WTC11 (cell line): Measurements from ENCODE around the gene KCNN1. TPM values are rescaled to one million over a fixed set of nuclear protein-coding genes. Genes with fewer than 3 reads are reported as not detected.

Experiments used
- CREM ChIP-seq: sonication (generic); formaldehyde crosslinking; IDR thresholded peaks from 2 replicates; pipeline ENCODE4 v1.8.1; 2022; ENCODE audit warnings: mild to moderate bottlenecking, missing genetic modification reagents, moderate library complexity
- ETV6 ChIP-seq: sonication (generic); formaldehyde crosslinking; IDR thresholded peaks from 2 replicates; pipeline ENCODE4 v1.8.1; 2022; ENCODE audit warnings: mild to moderate bottlenecking, missing genetic modification reagents
- FOXK1 ChIP-seq: sonication (generic); formaldehyde crosslinking; IDR thresholded peaks from 2 replicates; pipeline ENCODE4 v1.8.0; 2022; ENCODE audit warnings: mild to moderate bottlenecking, moderate library complexity, missing genetic modification reagents
- GABPB1 ChIP-seq: sonication (generic); formaldehyde crosslinking; IDR thresholded peaks from 2 replicates; pipeline ENCODE4 v1.8.1; 2023; ENCODE audit warnings: mild to moderate bottlenecking, missing genetic modification reagents
- HMGA2 ChIP-seq: fragments of 250-450 bp; sonication (Bioruptor Pico); IDR thresholded peaks from 2 replicates; pipeline ENCODE4 v1.4.0; 2021; ENCODE audit warnings: mild to moderate bottlenecking, moderate library complexity
- JAZF1 ChIP-seq: fragments of 250-450 bp; sonication (Bioruptor Pico); IDR thresholded peaks from 2 replicates; pipeline ENCODE4 v1.9.0; 2021; ENCODE audit warnings: moderate library complexity, mild to moderate bottlenecking, inconsistent platforms
- MYBL2 ChIP-seq: sonication (generic); formaldehyde crosslinking; IDR thresholded peaks from 2 replicates; pipeline ENCODE4 v1.8.1; 2023; ENCODE audit warnings: mild to moderate bottlenecking, moderate library complexity, missing genetic modification reagents
- RELA ChIP-seq: sonication (generic); formaldehyde crosslinking; IDR thresholded peaks from 2 replicates; pipeline ENCODE4 v1.8.1; 2022; ENCODE audit warnings: missing genetic modification reagents, mild to moderate bottlenecking, borderline replicate concordance
- SMAD4 ChIP-seq: sonication (generic); formaldehyde crosslinking; IDR thresholded peaks from 2 replicates; pipeline ENCODE4 v1.8.0; 2022; ENCODE audit warnings: mild to moderate bottlenecking, missing genetic modification reagents
- SOX15 ChIP-seq: fragments of 250-450 bp; sonication (Bioruptor Pico); IDR thresholded peaks from 2 replicates; pipeline ENCODE4 v1.9.0; 2021; ENCODE audit warnings: mild to moderate bottlenecking
- ZNF121 ChIP-seq: sonication (generic); formaldehyde crosslinking; IDR thresholded peaks from 2 replicates; pipeline ENCODE4 v1.8.0; 2023; ENCODE audit warnings: missing genetic modification reagents
- ZNF138 ChIP-seq: sonication (generic); formaldehyde crosslinking; conservative IDR thresholded peaks from 2 replicates; pipeline ENCODE4 v1.8.1; 2022; ENCODE audit warnings: mild to moderate bottlenecking, moderate library complexity, missing genetic modification reagents
- ZNF423 ChIP-seq: fragments of 250-450 bp; sonication (Bioruptor Pico); IDR thresholded peaks from 2 replicates; pipeline ENCODE4 v2.1.2; 2022; ENCODE audit warnings: mild to moderate bottlenecking, moderate library complexity
- total RNA-seq: library from RNA; stranded (reverse); gene quantifications from 3 replicates; pipeline ENCODE4 v1.2.3, GENCODE V29; 2021
- TF ChIP-seq, protein P1 (sequence below): sonication (generic); formaldehyde crosslinking; IDR thresholded peaks from 2 replicates; pipeline ENCODE4 v1.8.0; 2023; ENCODE audit warnings: missing genetic modification reagents
- TF ChIP-seq, protein P2 (sequence below): sonication (generic); formaldehyde crosslinking; IDR thresholded peaks from 2 replicates; pipeline ENCODE4 v1.8.1; 2023; ENCODE audit warnings: mild to moderate bottlenecking, missing genetic modification reagents, moderate library complexity
- TF ChIP-seq, protein P3 (sequence below): fragments of 250-450 bp; sonication (Bioruptor Pico); IDR thresholded peaks from 2 replicates; pipeline ENCODE4 v1.9.0; 2021; ENCODE audit warnings: mild to moderate bottlenecking, borderline replicate concordance
- TF ChIP-seq, protein P4 (sequence below): sonication (generic); formaldehyde crosslinking; conservative IDR thresholded peaks from 2 replicates; pipeline ENCODE4 v1.8.1; 2022; ENCODE audit warnings: mild to moderate bottlenecking, missing genetic modification reagents
- TF ChIP-seq, protein P5 (sequence below): sonication (generic); formaldehyde crosslinking; IDR thresholded peaks from 2 replicates; pipeline ENCODE4 v1.8.1; 2022; ENCODE audit warnings: low read depth, missing genetic modification reagents, borderline replicate concordance
- TF ChIP-seq, protein P6 (sequence below): sonication (generic); formaldehyde crosslinking; IDR thresholded peaks from 2 replicates; pipeline ENCODE4 v1.8.0; 2022; ENCODE audit warnings: mild to moderate bottlenecking, missing genetic modification reagents

KCNN1 gene
- total RNA-seq, 1 experiment from 2014 or later: 15.3 TPM

DNA sequence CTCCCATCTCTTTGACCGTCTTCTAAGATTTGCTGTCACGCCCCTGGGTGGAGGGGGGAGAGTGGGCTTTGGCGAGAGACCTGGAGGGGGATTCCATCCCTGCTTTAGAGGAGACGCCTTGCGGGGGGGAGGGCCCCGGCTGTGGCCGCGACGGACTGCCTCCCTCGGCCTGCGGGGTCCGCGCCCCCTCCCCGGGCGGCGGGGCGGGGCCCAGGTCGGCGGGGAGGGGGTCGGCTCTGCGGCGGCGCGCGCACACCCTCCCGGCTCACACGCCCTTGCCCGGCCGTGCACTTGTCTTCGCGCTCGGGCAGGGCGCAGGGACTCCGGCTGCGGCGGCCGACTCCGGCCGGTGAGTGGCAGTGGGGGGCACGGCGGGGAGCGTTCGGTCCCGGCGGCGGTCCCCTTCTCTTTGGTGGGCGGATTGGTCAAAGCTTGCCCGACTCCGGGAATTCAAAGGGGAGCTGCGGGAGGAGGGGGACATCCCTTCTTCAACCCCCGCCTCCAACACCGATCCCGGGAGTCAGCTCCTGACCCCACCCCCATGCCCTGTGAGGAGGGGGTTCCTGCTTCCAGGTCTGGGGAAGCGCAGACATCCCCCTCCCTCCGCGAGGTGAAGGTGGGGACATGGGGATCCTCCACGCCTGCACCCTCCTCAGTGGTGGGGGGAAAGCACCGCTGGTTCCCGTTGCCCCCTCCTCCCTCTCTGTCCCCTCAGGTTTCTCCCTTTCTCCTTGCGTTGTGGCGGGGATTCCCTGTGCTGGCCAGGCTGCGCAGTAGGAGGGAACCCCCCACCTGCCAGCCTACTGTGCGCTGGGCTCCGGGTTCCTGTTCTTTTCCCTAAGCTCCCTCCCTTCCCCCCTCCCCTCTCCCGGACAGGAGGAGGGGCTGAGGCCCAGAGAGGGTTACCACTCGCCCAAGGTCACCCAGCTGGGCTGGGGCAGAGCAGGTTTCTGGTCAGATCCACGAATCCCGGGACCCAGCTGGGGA lies 14.6 kb upstream of the KCNN1 start (continued):
- TF ChIP-seq CREM (CRISPR knock-in tag) (no peak), FOXK1 (CRISPR knock-in tag) (no peak), ZNF121 (CRISPR knock-in tag) (0 out of 2 replicates have a peak, but pooled peaks have one; percentile 9), RELA (CRISPR knock-in tag) (no peak), MYBL2 (no peak), ZNF423 (peak; percentile 92), GABPB1 (CRISPR knock-in tag) (no peak), ETV6 (CRISPR knock-in tag) (peak; percentile 43; the same call in 1 of the 2 replicates), HMGA2 (CRISPR knock-in tag) (no peak), SOX15 (CRISPR knock-in tag) (no peak), SMAD4 (CRISPR knock-in tag) (no peak), ZNF138 (CRISPR knock-in tag) (no peak), JAZF1 (CRISPR knock-in tag) (no peak)
- TF ChIP-seq, protein P1, sequence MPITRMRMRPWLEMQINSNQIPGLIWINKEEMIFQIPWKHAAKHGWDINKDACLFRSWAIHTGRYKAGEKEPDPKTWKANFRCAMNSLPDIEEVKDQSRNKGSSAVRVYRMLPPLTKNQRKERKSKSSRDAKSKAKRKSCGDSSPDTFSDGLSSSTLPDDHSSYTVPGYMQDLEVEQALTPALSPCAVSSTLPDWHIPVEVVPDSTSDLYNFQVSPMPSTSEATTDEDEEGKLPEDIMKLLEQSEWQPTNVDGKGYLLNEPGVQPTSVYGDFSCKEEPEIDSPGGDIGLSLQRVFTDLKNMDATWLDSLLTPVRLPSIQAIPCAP (CRISPR knock-in tag): no peak
- TF ChIP-seq, protein P2, sequence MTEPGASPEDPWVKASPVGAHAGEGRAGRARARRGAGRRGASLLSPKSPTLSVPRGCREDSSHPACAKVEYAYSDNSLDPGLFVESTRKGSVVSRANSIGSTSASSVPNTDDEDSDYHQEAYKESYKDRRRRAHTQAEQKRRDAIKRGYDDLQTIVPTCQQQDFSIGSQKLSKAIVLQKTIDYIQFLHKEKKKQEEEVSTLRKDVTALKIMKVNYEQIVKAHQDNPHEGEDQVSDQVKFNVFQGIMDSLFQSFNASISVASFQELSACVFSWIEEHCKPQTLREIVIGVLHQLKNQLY (CRISPR knock-in tag): no peak
- TF ChIP-seq, protein P3, sequence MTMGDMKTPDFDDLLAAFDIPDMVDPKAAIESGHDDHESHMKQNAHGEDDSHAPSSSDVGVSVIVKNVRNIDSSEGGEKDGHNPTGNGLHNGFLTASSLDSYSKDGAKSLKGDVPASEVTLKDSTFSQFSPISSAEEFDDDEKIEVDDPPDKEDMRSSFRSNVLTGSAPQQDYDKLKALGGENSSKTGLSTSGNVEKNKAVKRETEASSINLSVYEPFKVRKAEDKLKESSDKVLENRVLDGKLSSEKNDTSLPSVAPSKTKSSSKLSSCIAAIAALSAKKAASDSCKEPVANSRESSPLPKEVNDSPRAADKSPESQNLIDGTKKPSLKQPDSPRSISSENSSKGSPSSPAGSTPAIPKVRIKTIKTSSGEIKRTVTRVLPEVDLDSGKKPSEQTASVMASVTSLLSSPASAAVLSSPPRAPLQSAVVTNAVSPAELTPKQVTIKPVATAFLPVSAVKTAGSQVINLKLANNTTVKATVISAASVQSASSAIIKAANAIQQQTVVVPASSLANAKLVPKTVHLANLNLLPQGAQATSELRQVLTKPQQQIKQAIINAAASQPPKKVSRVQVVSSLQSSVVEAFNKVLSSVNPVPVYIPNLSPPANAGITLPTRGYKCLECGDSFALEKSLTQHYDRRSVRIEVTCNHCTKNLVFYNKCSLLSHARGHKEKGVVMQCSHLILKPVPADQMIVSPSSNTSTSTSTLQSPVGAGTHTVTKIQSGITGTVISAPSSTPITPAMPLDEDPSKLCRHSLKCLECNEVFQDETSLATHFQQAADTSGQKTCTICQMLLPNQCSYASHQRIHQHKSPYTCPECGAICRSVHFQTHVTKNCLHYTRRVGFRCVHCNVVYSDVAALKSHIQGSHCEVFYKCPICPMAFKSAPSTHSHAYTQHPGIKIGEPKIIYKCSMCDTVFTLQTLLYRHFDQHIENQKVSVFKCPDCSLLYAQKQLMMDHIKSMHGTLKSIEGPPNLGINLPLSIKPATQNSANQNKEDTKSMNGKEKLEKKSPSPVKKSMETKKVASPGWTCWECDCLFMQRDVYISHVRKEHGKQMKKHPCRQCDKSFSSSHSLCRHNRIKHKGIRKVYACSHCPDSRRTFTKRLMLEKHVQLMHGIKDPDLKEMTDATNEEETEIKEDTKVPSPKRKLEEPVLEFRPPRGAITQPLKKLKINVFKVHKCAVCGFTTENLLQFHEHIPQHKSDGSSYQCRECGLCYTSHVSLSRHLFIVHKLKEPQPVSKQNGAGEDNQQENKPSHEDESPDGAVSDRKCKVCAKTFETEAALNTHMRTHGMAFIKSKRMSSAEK (CRISPR knock-in tag): no peak
- TF ChIP-seq, protein P4, sequence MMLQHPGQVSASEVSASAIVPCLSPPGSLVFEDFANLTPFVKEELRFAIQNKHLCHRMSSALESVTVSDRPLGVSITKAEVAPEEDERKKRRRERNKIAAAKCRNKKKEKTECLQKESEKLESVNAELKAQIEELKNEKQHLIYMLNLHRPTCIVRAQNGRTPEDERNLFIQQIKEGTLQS (CRISPR knock-in tag): no peak
- TF ChIP-seq, protein P5, sequence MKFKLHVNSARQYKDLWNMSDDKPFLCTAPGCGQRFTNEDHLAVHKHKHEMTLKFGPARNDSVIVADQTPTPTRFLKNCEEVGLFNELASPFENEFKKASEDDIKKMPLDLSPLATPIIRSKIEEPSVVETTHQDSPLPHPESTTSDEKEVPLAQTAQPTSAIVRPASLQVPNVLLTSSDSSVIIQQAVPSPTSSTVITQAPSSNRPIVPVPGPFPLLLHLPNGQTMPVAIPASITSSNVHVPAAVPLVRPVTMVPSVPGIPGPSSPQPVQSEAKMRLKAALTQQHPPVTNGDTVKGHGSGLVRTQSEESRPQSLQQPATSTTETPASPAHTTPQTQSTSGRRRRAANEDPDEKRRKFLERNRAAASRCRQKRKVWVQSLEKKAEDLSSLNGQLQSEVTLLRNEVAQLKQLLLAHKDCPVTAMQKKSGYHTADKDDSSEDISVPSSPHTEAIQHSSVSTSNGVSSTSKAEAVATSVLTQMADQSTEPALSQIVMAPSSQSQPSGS (CRISPR knock-in tag): no peak
- TF ChIP-seq, protein P6, sequence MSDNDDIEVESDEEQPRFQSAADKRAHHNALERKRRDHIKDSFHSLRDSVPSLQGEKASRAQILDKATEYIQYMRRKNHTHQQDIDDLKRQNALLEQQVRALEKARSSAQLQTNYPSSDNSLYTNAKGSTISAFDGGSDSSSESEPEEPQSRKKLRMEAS (CRISPR knock-in tag): no peak
